Naive thymus-derived CD8-positive, alpha-beta T cell (primary cell): ENCODE results near the gene CADM1. TPM values are rescaled to one million over a fixed set of nuclear protein-coding genes. Genes with fewer than 3 reads are reported as not detected.

ENCODE experiments used
- ATAC-seq, 2 donors: fragments of 150-1000 bp; cut with Tn5 transposase in 1 of 2; sonication (Bioruptor Pico), chemical (Tn5 transposase) in 1 of 2; 1 replicate in 1 of 2; 2 replicates in 1 of 2; pipeline ENCODE4 v1.10.0; 2021; ENCODE audit warnings: mild to moderate bottlenecking in 2 of 2, moderate library complexity in 2 of 2
- POLR2A ChIA-PET: fragments of 350-600 bp; sonication (Branson Sonifier 250); formaldehyde crosslinking; loops from one replicate; lab custom pipeline; 2021; ENCODE audit warnings: antibody characterized with exemption; lab: Charles Lee
- DNase-seq, 10 donors: peaks; one replicate each; pipeline versions ENCODE4 v3.0.0 to v3.0.0-alpha.2; 2020 to 2022
- H3K27ac Mint-ChIP-seq, 10 donors: one replicate each; pipeline ENCODE4 v1.8.0; 2020 to 2022; ENCODE audit warnings: mild to moderate bottlenecking in 10 of 10, mixed read lengths in 10 of 10, moderate library complexity in 4 of 10, inconsistent platforms in 1 of 10
- H3K27me3 Mint-ChIP-seq, 5 donors: one replicate each; pipeline ENCODE4 v1.8.0; 2021 to 2022; ENCODE audit warnings: mixed read lengths in 5 of 5
- H3K36me3 Mint-ChIP-seq, 3 donors: one replicate each; pipeline ENCODE4 v1.8.0; 2020 to 2022; ENCODE audit warnings: mixed read lengths in 3 of 3, mild to moderate bottlenecking in 2 of 3, inconsistent platforms in 1 of 3
- H3K4me1 Mint-ChIP-seq, 4 donors: one replicate each; pipeline ENCODE4 v1.8.0; 2021 to 2022; ENCODE audit warnings: mixed read lengths in 4 of 4
- H3K4me3 Mint-ChIP-seq, 10 donors: one replicate each; pipeline ENCODE4 v1.8.0; 2020 to 2022; ENCODE audit warnings: mild to moderate bottlenecking in 10 of 10, mixed read lengths in 10 of 10, moderate library complexity in 6 of 10, inconsistent platforms in 1 of 10
- H3K9me3 Mint-ChIP-seq, 9 donors: one replicate each; pipeline ENCODE4 v1.8.0; 2020 to 2022; ENCODE audit warnings: mixed read lengths in 9 of 9, mild to moderate bottlenecking in 3 of 9, inconsistent platforms in 1 of 9, moderate library complexity in 1 of 9
- polyA plus RNA-seq, 3 donors: library from polyadenylated mRNA; unstranded; fragments of 300-500 nt; fragmentation: Illumina TruSeq; gene quantifications; one replicate each; pipeline ENCODE4 v1.2.3, GENCODE V29; 2021
- total RNA-seq, 8 experiments: library from RNA in 2 of 8; stranded (reverse) in 2 of 8; gene quantifications; one replicate each; pipeline ENCODE4 v1.2.3 and lab custom pipeline; 2021 to 2026

Gene CADM1
- total and polyA plus RNA-seq, 5 experiments from 2014 or later = 3.5 TPM; not detected in 4

GRCh38 chr11:115423728-115424459, 80.3 kb downstream of the CADM1 start:
- Mint-ChIP-seq H3K27me3 (peaks cover 0 to 17% (median 3%) of the 10 kb centered on the region in 5 donors), H3K4me3 (no peak overlapping the region), H3K36me3 (no peaks in the 10 kb centered on the region), H3K9me3 (peaks cover 0 to 2% (median 0%) of the 10 kb centered on the region in 9 donors), H3K27ac (no peak overlapping the region), H3K4me1 (no peaks in the 10 kb centered on the region)
- POLR2A ChIA-PET = no interaction called here
- DNase-seq (no peak), ATAC-seq (no peak)

DNA sequence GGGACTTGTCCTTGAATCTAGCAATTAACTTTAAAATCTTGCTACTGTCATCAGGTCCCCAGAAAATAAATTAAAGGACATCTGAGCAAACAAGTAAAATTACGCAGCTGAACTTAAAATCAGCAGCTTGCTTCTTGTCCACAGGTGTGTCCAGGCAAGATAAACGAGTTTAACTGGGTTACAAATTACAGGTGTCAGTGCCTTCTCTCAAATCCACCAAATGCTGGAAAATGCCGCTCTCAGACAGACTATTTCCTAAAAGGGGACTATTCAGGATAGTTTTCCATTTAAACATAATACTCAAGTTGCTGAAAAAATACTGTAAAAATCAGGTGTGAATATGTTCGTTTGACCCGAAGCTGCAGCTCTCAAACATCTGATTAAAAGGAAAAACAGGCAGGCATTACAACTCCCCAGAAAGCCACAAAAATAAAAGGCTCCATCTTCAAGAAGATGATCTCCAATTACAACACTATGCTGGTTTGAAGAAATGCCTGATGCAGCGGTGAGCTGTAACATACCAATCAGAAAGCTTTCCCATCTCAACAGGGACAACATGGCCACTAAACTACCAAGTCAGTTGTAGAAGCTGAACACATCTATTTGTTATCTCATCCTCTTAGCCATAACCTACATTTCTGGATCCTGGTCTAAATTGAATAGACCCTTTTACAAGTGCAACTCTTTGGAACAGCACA, 82.1 kb downstream of the CADM1 start:
- peaks cover 0 to 12% (median 3%) of the 10 kb centered on the region in 5 donors for H3K27me3 Mint-ChIP-seq
- POLR2A ChIA-PET = no interaction called here
- no peaks in the 10 kb centered on the region for H3K36me3 Mint-ChIP-seq
- no peak for ATAC-seq
- H3K9me3 Mint-ChIP-seq = peaks cover 0 to 3% (median 0%) of the 10 kb centered on the region in 9 donors
- H3K4me1 Mint-ChIP-seq = peaks cover 0 to 2% (median 0%) of the 10 kb centered on the region in 4 donors
- H3K4me3 Mint-ChIP-seq = no peak overlapping the region
- H3K27ac Mint-ChIP-seq = no peak overlapping the region
- no peak for DNase-seq

- peaks cover 0 to 3% (median 0%) of the 10 kb centered on the region in 9 donors for H3K9me3 Mint-ChIP-seq
- no peak overlapping the region for H3K27ac Mint-ChIP-seq
- no peaks in the 10 kb centered on the region for H3K36me3 Mint-ChIP-seq
- POLR2A ChIA-PET = no interaction called here
- no peak for DNase-seq
- no peak for ATAC-seq
- no peak overlapping the region for H3K4me3 Mint-ChIP-seq
- peaks cover 0 to 2% (median 0%) of the 10 kb centered on the region in 4 donors for H3K4me1 Mint-ChIP-seq
- H3K27me3 Mint-ChIP-seq = peaks cover 0 to 6% (median 3%) of the 10 kb centered on the region in 5 donors
Measured at GRCh38 chr11:115421352-115421991, 82.7 kb downstream of the CADM1 start.

- H3K27ac Mint-ChIP-seq = no peak overlapping the region
- POLR2A ChIA-PET = no interaction called here
- no peak for ATAC-seq
Measured at GRCh38 chr11:115420505-115420904, 83.7 kb downstream of the CADM1 start.

DNA sequence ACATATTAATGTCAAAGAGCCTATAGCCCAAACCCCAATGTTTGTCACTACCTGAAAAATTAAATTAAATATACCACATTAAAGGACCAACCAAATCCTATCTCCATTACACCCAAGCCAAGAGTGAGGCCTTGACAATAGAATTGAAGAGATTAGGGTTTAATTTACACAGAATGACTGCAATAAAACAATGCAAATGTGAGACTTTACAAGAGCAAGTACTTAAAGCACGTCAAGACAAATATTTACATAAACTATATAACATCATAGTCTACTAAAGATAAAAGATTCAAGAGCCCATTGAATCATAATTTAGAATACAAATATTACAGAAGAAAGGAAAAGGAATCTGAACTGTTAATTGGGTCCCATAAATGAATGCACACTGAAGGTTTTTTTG, 85.6 kb downstream of the CADM1 start:
- POLR2A ChIA-PET = no interaction called here
- no peak for DNase-seq
- ATAC-seq = no peak
- H3K4me3 Mint-ChIP-seq = no peak overlapping the region
- H3K9me3 Mint-ChIP-seq = peaks cover 0 to 3% (median 0%) of the 10 kb centered on the region in 9 donors
- no peaks in the 10 kb centered on the region for H3K36me3 Mint-ChIP-seq
- peaks cover 0 to 3% (median 1%) of the 10 kb centered on the region in 5 donors for H3K27me3 Mint-ChIP-seq
- H3K4me1 Mint-ChIP-seq = peaks cover 0 to 2% (median 0%) of the 10 kb centered on the region in 4 donors
- no peak overlapping the region for H3K27ac Mint-ChIP-seq

More at GRCh38 chr11:115420505-115420904, 83.7 kb downstream of the CADM1 start:
- peaks cover 0 to 2% (median 0%) of the 10 kb centered on the region in 4 donors for H3K4me1 Mint-ChIP-seq
- H3K36me3 Mint-ChIP-seq = no peaks in the 10 kb centered on the region
- H3K27me3 Mint-ChIP-seq = peaks cover 0 to 3% (median 0%) of the 10 kb centered on the region in 5 donors
- DNase-seq = no peak
- peaks cover 0 to 3% (median 0%) of the 10 kb centered on the region in 9 donors for H3K9me3 Mint-ChIP-seq
- H3K4me3 Mint-ChIP-seq = no peak overlapping the region

GRCh38 chr11:115418081-115418480, 86.1 kb downstream of the CADM1 start:
- peaks cover 0 to 4% (median 0%) of the 10 kb centered on the region in 3 donors for H3K36me3 Mint-ChIP-seq

DNA sequence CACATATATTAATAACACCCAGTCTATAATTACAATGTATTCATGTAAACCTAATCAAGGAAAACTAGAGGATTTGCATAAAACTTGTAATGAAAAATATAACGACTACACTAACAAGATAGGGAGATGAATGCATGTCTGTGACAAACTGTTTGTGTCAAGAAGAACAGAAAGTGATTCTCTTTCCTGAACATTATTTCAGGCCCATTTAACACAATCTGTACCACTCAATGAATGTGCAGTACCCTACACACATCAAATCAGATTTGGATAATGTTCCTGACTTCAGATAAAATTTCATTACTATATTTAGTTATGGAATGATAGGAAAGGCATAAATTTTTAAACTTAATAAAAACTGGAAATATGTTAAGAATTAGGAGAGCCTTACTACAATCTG, 93.1 kb downstream of the CADM1 start:
- Mint-ChIP-seq H3K4me1 (no peaks in the 10 kb centered on the region), H3K36me3 (peaks cover 0 to 4% (median 0%) of the 10 kb centered on the region in 3 donors), H3K4me3 (no peak overlapping the region), H3K27me3 (peaks cover 0 to 6% (median 2%) of the 10 kb centered on the region in 5 donors), H3K27ac (no peak overlapping the region), H3K9me3 (peaks cover 0 to 14% (median 0%) of the 10 kb centered on the region in 9 donors)
- ATAC-seq = no peak
- DNase-seq = no peak
- POLR2A ChIA-PET = no interaction called here

More at GRCh38 chr11:115418081-115418480, 86.1 kb downstream of the CADM1 start:
- H3K27ac Mint-ChIP-seq = no peak overlapping the region
- DNase-seq (no peak), ATAC-seq (no peak)
- POLR2A ChIA-PET = no interaction called here
- H3K4me3 Mint-ChIP-seq = no peak overlapping the region
- peaks cover 0 to 3% (median 2%) of the 10 kb centered on the region in 5 donors for H3K27me3 Mint-ChIP-seq
- H3K4me1 Mint-ChIP-seq = peaks cover 0 to 2% (median 0%) of the 10 kb centered on the region in 4 donors
- H3K9me3 Mint-ChIP-seq = peaks cover 0 to 3% (median 0%) of the 10 kb centered on the region in 9 donors

DNA sequence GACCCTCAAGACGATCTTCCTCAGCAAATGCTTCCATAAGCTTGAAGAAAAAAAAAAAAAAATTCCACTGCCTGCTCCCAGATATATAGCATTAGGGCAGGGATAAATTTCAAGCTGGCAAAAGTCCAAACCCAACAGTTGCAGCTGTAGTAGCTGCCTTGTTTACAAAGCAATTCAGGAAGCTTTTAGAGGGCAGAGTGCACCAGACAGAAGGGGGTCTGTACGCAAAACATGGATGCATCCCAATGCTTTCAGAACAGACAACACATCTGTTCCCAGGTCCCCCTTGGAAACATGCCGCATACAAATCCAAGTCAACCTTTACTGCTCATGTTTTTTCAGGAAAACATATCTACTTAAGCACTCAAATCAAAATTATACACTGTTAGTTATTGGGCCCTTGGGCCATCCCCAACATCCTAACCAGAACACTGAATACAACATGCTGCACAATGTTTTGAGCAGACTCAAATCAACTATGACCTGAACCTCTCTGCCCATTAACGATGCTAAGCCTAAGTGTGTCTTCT, 94.5 kb downstream of the CADM1 start:
- Mint-ChIP-seq H3K27me3 (peaks cover 0 to 6% (median 2%) of the 10 kb centered on the region in 5 donors), H3K27ac (no peak overlapping the region), H3K9me3 (peaks cover 0 to 14% (median 0%) of the 10 kb centered on the region in 9 donors), H3K4me1 (no peaks in the 10 kb centered on the region), H3K4me3 (no peak overlapping the region), H3K36me3 (peaks cover 0 to 4% (median 0%) of the 10 kb centered on the region in 3 donors)
- POLR2A ChIA-PET = no interaction called here
- ATAC-seq (no peak), DNase-seq (no peak)

DNA sequence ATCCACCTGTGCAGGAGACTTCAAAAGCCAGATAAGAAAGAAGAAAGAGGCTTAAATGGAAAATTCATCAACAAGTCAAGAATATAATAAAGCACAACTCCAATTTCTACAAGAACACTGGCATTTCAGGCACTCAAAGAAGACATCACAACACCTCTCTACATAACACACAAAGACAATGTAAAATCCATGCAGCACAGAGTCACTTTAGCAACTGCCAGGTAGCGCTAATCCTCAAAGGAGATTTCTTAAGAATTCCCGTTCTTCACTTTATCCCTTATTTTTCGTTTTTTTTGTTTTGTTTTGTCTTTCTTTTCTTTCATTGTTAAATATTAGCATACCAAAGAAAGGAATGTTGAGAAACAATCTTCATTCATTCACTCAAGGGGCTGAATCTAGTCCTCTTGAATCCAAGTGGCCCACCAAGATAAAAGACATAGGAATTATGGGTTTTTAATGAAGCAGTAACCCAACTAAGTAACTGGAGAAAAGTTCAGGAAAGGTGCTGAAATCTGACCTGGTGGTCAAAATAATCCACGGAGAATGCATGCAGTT, 95.0 kb downstream of the CADM1 start:
- Mint-ChIP-seq H3K27ac (no peak overlapping the region), H3K27me3 (peaks cover 0 to 6% (median 2%) of the 10 kb centered on the region in 5 donors), H3K36me3 (peaks cover 0 to 4% (median 0%) of the 10 kb centered on the region in 3 donors), H3K9me3 (peaks cover 0 to 14% (median 0%) of the 10 kb centered on the region in 9 donors), H3K4me1 (no peaks in the 10 kb centered on the region), H3K4me3 (no peak overlapping the region)
- POLR2A ChIA-PET = no interaction called here
- no peak for DNase-seq
- no peak for ATAC-seq

DNA sequence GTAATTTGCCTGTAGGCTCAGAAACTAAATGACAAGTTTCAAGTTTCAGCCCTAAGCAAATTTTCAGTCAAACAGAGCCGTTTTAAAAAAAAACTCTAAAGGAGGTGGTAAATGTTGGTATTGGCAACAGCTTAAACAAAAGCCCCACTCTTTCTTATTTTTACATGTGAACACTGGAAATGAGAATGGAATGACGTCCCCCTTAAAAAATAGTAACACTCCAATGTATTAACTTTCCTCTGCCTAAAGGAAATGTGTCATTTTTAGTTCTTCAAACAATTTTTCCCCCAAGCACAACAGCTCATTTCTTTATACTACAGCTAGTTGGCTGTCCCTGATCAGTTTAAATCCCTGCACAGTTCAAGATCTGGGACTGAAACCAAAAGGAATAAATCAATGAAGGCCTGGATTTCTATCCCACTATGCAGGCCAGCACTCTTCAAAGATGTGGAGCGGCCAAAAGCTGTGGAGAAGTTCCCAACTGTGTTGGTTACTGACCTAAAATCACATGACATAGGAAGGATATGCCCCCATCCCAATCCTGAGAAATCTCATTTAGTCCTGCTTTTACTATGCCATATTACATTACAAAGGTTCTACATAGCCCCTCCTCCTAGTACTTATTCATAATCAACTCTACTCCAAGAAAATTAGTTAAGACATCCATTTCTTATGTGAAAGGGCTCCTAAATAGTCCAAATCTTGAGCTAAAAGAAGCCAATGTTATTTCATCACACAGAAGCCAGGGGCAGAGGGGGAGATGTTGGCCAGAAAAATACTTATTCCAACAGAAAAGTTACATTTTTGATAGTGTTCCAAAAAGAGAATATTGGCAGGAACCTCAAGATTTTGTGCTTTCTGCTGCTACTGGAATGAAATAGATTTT, 95.9 kb downstream of the CADM1 start:
- DNase-seq (no peak), ATAC-seq (no peak)
- Mint-ChIP-seq H3K9me3 (peaks cover 0 to 14% (median 0%) of the 10 kb centered on the region in 9 donors), H3K27me3 (peaks cover 0 to 5% (median under 1%) of the 10 kb centered on the region in 5 donors), H3K4me1 (no peaks in the 10 kb centered on the region), H3K27ac (no peak overlapping the region), H3K36me3 (peaks cover 0 to 2% (median 0%) of the 10 kb centered on the region in 3 donors), H3K4me3 (no peak overlapping the region)
- POLR2A ChIA-PET = no interaction called here

GRCh38 chr11:115407496-115407895, 96.7 kb downstream of the CADM1 start:
- POLR2A ChIA-PET = no interaction called here
- peaks cover 0 to 14% (median 0%) of the 10 kb centered on the region in 9 donors for H3K9me3 Mint-ChIP-seq
- H3K4me1 Mint-ChIP-seq = no peaks in the 10 kb centered on the region
- DNase-seq (no peak), ATAC-seq (no peak)
- no peaks in the 10 kb centered on the region for H3K36me3 Mint-ChIP-seq
- peaks cover 0 to 7% (median 3%) of the 10 kb centered on the region in 5 donors for H3K27me3 Mint-ChIP-seq
- no peak overlapping the region for H3K27ac Mint-ChIP-seq
- no peak overlapping the region for H3K4me3 Mint-ChIP-seq
